ENCODE measurements around the gene NAT8L. TPM values are rescaled to one million over a fixed set of nuclear protein-coding genes. Genes with fewer than 3 reads are reported as not detected.
"Not testable (repeated sequence)": the region's sequence is repeated elsewhere in the genome, so short reads cannot be mapped to it uniquely, and the experiment has no call there.

The NAT8L gene
- total and polyA plus RNA-seq, 2 donors (not counting 1 experiment from before 2014, with no cell fraction given) = 0.03 to 0.25 TPM

DNA sequence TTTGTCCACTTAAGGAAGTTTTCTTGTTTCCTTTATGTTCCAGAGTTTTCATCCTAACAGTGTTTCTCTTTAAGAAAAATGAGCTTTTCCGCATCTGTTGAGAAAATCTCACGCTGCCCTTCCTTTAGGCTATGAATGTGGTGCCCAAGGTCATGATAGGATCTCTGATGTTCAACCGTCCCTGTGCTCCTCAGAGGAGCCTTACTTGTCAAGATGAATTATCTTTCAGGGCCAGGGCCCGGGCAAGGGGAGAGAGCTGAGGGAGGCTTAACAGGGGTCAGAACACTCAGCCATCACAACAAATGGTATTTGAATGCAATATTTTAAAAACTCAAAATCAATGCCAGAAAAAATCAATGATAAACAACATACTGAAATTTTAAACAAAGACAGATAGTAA is 44.1 kb upstream of the NAT8L start:
- H3K27ac Mint-ChIP-seq = no peak overlapping the region
- Histone ChIP-seq H3K4me1 (ENCODE audit: control insufficient read depth in 2 of 2, insufficient read depth in 2 of 2, low read length in 2 of 2) (peaks cover 0 to 3% of the 10 kb centered on the region in 2 donors), H3K9ac (ENCODE audit: low read length) (no peak overlapping the region), H3K79me2 (ENCODE audit: control insufficient read depth, insufficient read depth, low read length) (no peaks in the 10 kb centered on the region), H3K4me3 (ENCODE audit: control extremely low read depth in 1 of 5, extremely low read depth in 1 of 5, insufficient read depth in 1 of 5, low read depth in 2 of 5, low read length in 4 of 5) (no peak overlapping the region), H2AFZ (ENCODE audit: insufficient read depth, low read depth, low read length, poor library complexity, severe bottlenecking) (no peak overlapping the region), H3K9me3 (ENCODE audit: control extremely low read depth in 1 of 3, control insufficient read depth in 2 of 3, insufficient read depth in 1 of 3, low read length in 2 of 3) (peaks cover 0 to 4% (median 0%) of the 10 kb centered on the region in 3 donors), H4K20me1 (ENCODE audit: control insufficient read depth, insufficient read depth, low read length, poor library complexity, severe bottlenecking) (no peaks in the 10 kb centered on the region), H3K27me3 (replicated peaks in 1 of 4; ENCODE audit: control extremely low read depth in 1 of 4, control insufficient read depth in 3 of 4, insufficient read depth in 4 of 4, low read length in 3 of 4) (peaks cover 0 to 7% (median 6%) of the 10 kb centered on the region in 4 experiments), H3K4me2 (replicated peaks; ENCODE audit: low read depth, low read length, poor library complexity, severe bottlenecking) (no peak overlapping the region), H3K27ac (ENCODE audit: low read length in 2 of 2) (no peak overlapping the region), H3K36me3 (replicated peaks in 1 of 2; ENCODE audit: control extremely low read depth in 1 of 2, control insufficient read depth in 1 of 2, extremely low read depth in 1 of 2, insufficient read depth in 2 of 2, low read length in 1 of 2) (no peaks in the 10 kb centered on the region)
- CTCF ChIA-PET = no interaction called here
- H3K27me3 Mint-ChIP-seq = peaks cover 20% of the 10 kb centered on the region
- intact Hi-C loops (cut with micrococcal nuclease) = no loop called here
- POLR2A ChIA-PET = no interaction called here
- H3K4me3 Mint-ChIP-seq = no peak overlapping the region
- WGBS (ENCODE audit: insufficient coverage) = 90% methylated on average over 3 of the region's 4 CpGs
- DNase-seq (no peak), ATAC-seq (ENCODE audit: low read depth) (no peak)
- H3K4me1 Mint-ChIP-seq = peaks cover 5% of the 10 kb centered on the region
- H3K9me3 Mint-ChIP-seq (ENCODE audit: insufficient read depth) = no peaks in the 10 kb centered on the region
- TF ChIP-seq EZH2 (IDR thresholded peaks at IDR 0.05; ENCODE audit: borderline replicate concordance, insufficient read depth, low read depth, low read length, poor library complexity, severe bottlenecking) = no peak
- TF ChIP-seq, protein P1, sequence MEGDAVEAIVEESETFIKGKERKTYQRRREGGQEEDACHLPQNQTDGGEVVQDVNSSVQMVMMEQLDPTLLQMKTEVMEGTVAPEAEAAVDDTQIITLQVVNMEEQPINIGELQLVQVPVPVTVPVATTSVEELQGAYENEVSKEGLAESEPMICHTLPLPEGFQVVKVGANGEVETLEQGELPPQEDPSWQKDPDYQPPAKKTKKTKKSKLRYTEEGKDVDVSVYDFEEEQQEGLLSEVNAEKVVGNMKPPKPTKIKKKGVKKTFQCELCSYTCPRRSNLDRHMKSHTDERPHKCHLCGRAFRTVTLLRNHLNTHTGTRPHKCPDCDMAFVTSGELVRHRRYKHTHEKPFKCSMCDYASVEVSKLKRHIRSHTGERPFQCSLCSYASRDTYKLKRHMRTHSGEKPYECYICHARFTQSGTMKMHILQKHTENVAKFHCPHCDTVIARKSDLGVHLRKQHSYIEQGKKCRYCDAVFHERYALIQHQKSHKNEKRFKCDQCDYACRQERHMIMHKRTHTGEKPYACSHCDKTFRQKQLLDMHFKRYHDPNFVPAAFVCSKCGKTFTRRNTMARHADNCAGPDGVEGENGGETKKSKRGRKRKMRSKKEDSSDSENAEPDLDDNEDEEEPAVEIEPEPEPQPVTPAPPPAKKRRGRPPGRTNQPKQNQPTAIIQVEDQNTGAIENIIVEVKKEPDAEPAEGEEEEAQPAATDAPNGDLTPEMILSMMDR (IDR thresholded peaks at IDR 0.05) = no peak

DNA sequence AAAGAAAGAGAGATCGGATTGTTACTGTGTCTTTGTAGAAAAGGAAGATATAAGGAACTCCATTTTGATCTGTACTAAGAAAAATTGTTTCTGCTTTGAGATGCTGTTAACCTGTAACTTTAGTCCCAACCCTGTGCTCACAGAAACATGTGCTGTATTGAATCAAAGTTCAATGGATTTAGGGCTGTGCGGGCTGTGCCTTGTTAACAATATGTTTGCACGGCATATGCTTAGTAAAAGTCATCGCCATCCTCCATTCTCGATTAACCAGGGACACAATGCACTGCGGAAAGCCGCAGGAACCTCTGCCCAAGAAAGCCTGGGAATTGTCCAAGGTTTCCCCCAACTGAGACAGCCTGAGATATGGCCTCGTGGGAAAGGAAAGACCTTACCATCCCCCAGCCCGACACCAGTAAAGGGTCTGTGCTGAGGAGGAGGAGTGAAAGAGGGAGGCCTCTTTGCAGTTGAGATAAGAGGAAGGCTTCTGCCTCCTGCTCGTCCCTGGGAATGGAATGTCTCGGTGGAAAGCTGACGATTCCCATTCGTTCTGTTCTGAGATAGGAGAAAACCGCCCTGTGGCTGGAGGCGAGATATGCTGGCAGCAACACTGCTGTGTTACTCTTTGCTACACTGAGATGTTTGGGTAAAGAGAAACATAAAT is 37.6 kb upstream of the NAT8L start:
- CTCF ChIA-PET; intact Hi-C loops (cut with micrococcal nuclease); DNase-seq; H4K20me1 ChIP-seq (ENCODE audit: control insufficient read depth, insufficient read depth, low read length, poor library complexity, severe bottlenecking); H3K4me1 ChIP-seq (ENCODE audit: control insufficient read depth in 2 of 2, insufficient read depth in 2 of 2, low read length in 2 of 2); H3K4me1 Mint-ChIP-seq; H3K9ac ChIP-seq (ENCODE audit: low read length); H3K4me3 ChIP-seq (ENCODE audit: control extremely low read depth in 1 of 5, extremely low read depth in 1 of 5, insufficient read depth in 1 of 5, low read depth in 2 of 5, low read length in 4 of 5); H3K79me2 ChIP-seq (ENCODE audit: control insufficient read depth, insufficient read depth, low read length); H2AFZ ChIP-seq (ENCODE audit: insufficient read depth, low read depth, low read length, poor library complexity, severe bottlenecking); H3K36me3 ChIP-seq (replicated peaks in 1 of 2; ENCODE audit: control extremely low read depth in 1 of 2, control insufficient read depth in 1 of 2, extremely low read depth in 1 of 2, insufficient read depth in 2 of 2, low read length in 1 of 2); H3K27ac ChIP-seq (ENCODE audit: low read length in 2 of 2); ATAC-seq (ENCODE audit: low read depth); H3K4me2 ChIP-seq (replicated peaks; ENCODE audit: low read depth, low read length, poor library complexity, severe bottlenecking); H3K27ac Mint-ChIP-seq; H3K4me3 Mint-ChIP-seq; POLR2A ChIA-PET; H3K9me3 Mint-ChIP-seq (ENCODE audit: insufficient read depth): not testable (repeated sequence)
- Histone ChIP-seq H3K27me3 (replicated peaks in 1 of 4; ENCODE audit: control extremely low read depth in 1 of 4, control insufficient read depth in 3 of 4, insufficient read depth in 4 of 4, low read length in 3 of 4) (peaks cover 0 to 28% (median 14%) of the 10 kb centered on the region in 4 experiments), H3K9me3 (ENCODE audit: control extremely low read depth in 1 of 3, control insufficient read depth in 2 of 3, insufficient read depth in 1 of 3, low read length in 2 of 3) (peaks cover 0 to 17% (median 5%) of the 10 kb centered on the region in 3 donors)
- H3K27me3 Mint-ChIP-seq = peaks cover 55% of the 10 kb centered on the region
- 23% methylated on average over 12 of the region's 15 CpGs for WGBS (ENCODE audit: insufficient coverage)
